ENCODE results near the gene SYCP2. TPM values are rescaled to one million over a fixed set of nuclear protein-coding genes. Genes with fewer than 3 reads are reported as not detected.
"Not testable (repeated sequence)": the region's sequence is repeated elsewhere in the genome, so short reads cannot be mapped to it uniquely, and the experiment has no call there.

The SYCP2 gene
- total RNA-seq, 1 donor from 2014 or later: 1.2 TPM

GRCh38 chr20:59912609-59913008 is 20.8 kb downstream of the SYCP2 start:
- TF ChIP-seq, protein P1, sequence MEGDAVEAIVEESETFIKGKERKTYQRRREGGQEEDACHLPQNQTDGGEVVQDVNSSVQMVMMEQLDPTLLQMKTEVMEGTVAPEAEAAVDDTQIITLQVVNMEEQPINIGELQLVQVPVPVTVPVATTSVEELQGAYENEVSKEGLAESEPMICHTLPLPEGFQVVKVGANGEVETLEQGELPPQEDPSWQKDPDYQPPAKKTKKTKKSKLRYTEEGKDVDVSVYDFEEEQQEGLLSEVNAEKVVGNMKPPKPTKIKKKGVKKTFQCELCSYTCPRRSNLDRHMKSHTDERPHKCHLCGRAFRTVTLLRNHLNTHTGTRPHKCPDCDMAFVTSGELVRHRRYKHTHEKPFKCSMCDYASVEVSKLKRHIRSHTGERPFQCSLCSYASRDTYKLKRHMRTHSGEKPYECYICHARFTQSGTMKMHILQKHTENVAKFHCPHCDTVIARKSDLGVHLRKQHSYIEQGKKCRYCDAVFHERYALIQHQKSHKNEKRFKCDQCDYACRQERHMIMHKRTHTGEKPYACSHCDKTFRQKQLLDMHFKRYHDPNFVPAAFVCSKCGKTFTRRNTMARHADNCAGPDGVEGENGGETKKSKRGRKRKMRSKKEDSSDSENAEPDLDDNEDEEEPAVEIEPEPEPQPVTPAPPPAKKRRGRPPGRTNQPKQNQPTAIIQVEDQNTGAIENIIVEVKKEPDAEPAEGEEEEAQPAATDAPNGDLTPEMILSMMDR (conservative IDR thresholded peaks at IDR 0.05; ENCODE audit: low read depth, low read length): no peak
- no peak overlapping the region for H3K4me3 ChIP-seq (ENCODE audit: low read depth, low read length)
- no peak for DNase-seq (ENCODE audit: low read depth)

DNA sequence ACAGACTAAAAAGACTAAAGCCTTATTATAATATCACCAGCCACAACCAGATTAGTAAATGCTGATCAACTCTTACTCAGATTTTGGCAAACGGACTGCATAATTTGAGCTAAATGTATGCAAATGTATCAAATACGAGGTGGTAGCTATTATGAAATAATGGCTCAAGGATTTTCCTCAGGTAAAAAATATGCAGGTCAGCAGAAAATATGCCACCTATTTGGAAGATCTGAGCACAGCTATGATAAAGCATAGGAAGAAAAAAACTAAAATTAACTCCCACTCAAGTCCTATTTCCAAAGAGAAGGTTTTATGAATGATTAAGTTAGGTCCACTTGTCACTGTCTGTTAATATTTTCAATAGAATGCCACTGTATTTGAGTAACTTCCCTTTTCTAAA is 22.4 kb downstream of the SYCP2 start:
- no peak for DNase-seq (ENCODE audit: low read depth)
- no peak overlapping the region for H3K4me3 ChIP-seq (ENCODE audit: low read depth, low read length)
- TF ChIP-seq, protein P1 (conservative IDR thresholded peaks at IDR 0.05; ENCODE audit: low read depth, low read length): no peak

DNA sequence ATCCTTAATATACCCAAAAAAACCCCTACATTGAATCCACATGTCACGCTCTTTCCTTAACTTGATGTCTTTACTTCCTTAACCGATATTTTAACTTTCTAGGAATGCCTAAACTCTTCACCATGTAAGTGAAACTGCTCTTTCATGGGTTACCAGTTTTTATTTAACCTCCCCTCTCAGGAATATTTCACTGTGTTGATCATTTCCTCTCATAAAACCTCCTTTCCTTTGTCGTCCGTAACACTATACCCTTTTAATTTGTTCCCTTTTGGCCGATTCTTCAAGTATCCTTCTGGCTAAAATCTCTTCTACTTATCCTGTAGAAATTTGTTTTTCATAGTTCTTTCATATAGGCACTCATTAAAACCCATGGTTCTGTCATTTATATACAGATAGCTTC is 24.6 kb downstream of the SYCP2 start:
- no peak overlapping the region for H3K4me3 ChIP-seq (ENCODE audit: low read depth, low read length)
- TF ChIP-seq, protein P1 (conservative IDR thresholded peaks at IDR 0.05; ENCODE audit: low read depth, low read length): no peak
- DNase-seq (ENCODE audit: low read depth): no peak

DNA sequence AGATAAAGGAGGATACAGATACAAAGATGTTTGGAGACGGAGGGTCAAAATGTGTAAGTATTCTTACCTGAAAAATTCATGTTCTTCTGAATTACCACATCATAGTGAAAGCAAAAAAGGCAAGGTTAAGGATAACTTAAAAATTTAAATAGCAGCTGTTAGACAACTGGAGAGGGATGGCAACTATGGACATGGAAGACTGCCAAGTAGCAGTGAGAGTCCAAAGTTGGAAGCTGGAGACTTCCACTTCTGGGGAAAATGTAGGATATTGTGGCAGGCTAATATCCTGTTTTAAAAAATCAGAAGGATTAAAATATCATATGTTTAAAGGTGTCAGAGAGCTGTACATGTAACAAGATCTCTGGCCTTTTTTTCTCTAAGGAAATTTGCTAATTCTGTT is 29.8 kb downstream of the SYCP2 start:
- TF ChIP-seq, protein P1 (conservative IDR thresholded peaks at IDR 0.05; ENCODE audit: low read depth, low read length): no peak
- no peak for DNase-seq (ENCODE audit: low read depth)
- H3K4me3 ChIP-seq (ENCODE audit: low read depth, low read length): no peak overlapping the region

DNA sequence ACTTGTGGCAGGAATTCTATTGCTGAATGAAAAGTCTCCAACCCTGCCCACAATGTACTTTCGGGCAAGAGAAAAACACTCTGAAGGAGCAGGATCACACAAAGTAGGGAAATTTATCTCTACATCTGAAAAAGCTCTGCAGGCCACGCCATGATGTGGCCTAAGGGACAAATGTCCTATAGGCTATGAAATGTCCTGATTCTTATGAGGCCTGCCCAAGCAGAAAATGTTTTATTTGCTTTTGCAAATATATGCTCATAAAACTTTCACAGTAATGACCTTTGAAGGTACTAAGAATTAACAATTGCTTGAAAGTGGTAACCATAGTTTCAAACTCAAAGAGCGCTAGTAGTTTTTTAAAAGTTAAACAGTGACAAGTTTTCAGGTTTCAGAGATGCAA is 31.0 kb downstream of the SYCP2 start:
- TF ChIP-seq, protein P1 (conservative IDR thresholded peaks at IDR 0.05; ENCODE audit: low read depth, low read length): no peak

GRCh38 chr20:59895908-59896307 is 37.5 kb downstream of the SYCP2 start:
- TF ChIP-seq, protein P1 (conservative IDR thresholded peaks at IDR 0.05; ENCODE audit: low read depth, low read length): no peak
- H3K4me3 ChIP-seq (ENCODE audit: low read depth, low read length): no peak overlapping the region
- no peak for DNase-seq (ENCODE audit: low read depth)

More for the DNA sequence above, 31.0 kb downstream of the SYCP2 start:
- no peak for DNase-seq (ENCODE audit: low read depth)
- no peak overlapping the region for H3K4me3 ChIP-seq (ENCODE audit: low read depth, low read length)

- no peak for DNase-seq (ENCODE audit: low read depth)
- TF ChIP-seq, protein P1 (conservative IDR thresholded peaks at IDR 0.05; ENCODE audit: low read depth, low read length): no peak
- no peak overlapping the region for H3K4me3 ChIP-seq (ENCODE audit: low read depth, low read length)
Measured at GRCh38 chr20:59891581-59891980, 41.9 kb downstream of the SYCP2 start.

DNA sequence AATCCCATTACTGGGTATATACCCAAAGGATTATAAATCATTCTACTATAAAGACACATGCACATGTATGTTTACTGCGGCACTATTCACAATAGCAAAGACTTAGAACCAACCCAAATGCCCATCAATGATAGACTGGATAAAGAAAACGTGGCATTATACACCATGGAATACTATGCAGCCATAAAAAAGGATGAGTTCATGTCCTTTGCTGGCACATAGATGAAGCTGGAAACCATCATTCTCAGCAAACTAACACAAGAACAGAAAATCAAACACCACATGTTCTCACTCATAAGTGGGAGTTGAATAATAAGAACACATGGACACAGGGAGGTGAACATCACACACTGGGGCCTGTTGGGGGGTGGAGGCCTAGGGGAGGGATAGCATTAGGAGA is 43.4 kb downstream of the SYCP2 start:
- H3K4me3 ChIP-seq (ENCODE audit: low read depth, low read length); DNase-seq (ENCODE audit: low read depth): not testable (repeated sequence)

Measured in epithelial cell of proximal tubule (primary cell).